Fibroblast of lung (primary cell): ENCODE data around the gene KBTBD13. TPM values are rescaled to one million over a fixed set of nuclear protein-coding genes. Genes with fewer than 3 reads are reported as not detected.
A peak's percentile ranks its signal among the peaks of the same experiment; 100 is the strongest.

Source experiments
- DNase-seq, 2 donors: peaks; one replicate each; pipeline versions ENCODE4 v3.0.0 to v3.0.0-alpha.2; 2010; ENCODE audit warnings: low read depth in 2 of 2
- H2AFZ ChIP-seq: 2 replicates; pipeline ENCODE4 v1.5.1; 2012; ENCODE audit warnings: low read length, control low read depth, inconsistent platforms
- H3K27ac ChIP-seq: 2 replicates; pipeline ENCODE4 v1.5.1; 2011; ENCODE audit warnings: low read length, control low read depth; ENCODE audit not compliant: insufficient read depth
- H3K27me3 ChIP-seq: 2 replicates; pipeline ENCODE4 v1.5.1; 2011; ENCODE audit warnings: mild to moderate bottlenecking, low read length; ENCODE audit not compliant: control insufficient read depth, insufficient read depth
- H3K36me3 ChIP-seq: 2 replicates; pipeline ENCODE4 v1.5.1; 2011; ENCODE audit warnings: low read length; ENCODE audit not compliant: control insufficient read depth, insufficient read depth
- H3K4me1 ChIP-seq: 2 replicates; pipeline ENCODE4 v1.5.1; 2011; ENCODE audit warnings: low read length; ENCODE audit not compliant: control insufficient read depth, insufficient read depth; ENCODE audit errors: extremely low read depth
- H3K4me2 ChIP-seq: 2 replicates; pipeline ENCODE4 v1.5.1; 2011; ENCODE audit warnings: low read length, control low read depth; ENCODE audit not compliant: insufficient read depth; ENCODE audit errors: extremely low read depth
- H3K4me3 ChIP-seq, 4 experiments: fragments of 200-600 bp in 1 of 4; sonication (generic) in 1 of 4; replicated peaks in 1 of 4; 2 replicates each; pipeline ENCODE4 v1.5.1; 2011 to 2016; ENCODE audit warnings: low read length in 4 of 4, low read depth in 3 of 4, mild to moderate bottlenecking in 3 of 4, control low read depth in 2 of 4, inconsistent platforms in 1 of 4, mixed read lengths in 1 of 4; ENCODE audit not compliant: insufficient read depth in 1 of 4; ENCODE audit errors: control extremely low read depth in 1 of 4
- H3K79me2 ChIP-seq: 2 replicates; pipeline ENCODE4 v1.5.1; 2012; ENCODE audit warnings: mild to moderate bottlenecking, low read length, inconsistent platforms; ENCODE audit not compliant: control insufficient read depth, insufficient read depth
- H3K9ac ChIP-seq: 2 replicates; pipeline ENCODE4 v1.5.1; 2011; ENCODE audit warnings: mild to moderate bottlenecking, low read length, control low read depth; ENCODE audit not compliant: insufficient read depth
- H3K9me3 ChIP-seq: 2 replicates; pipeline ENCODE4 v1.5.1; 2012; ENCODE audit warnings: low read depth, low read length; ENCODE audit not compliant: control insufficient read depth, insufficient read depth
- H4K20me1 ChIP-seq: 2 replicates; pipeline ENCODE4 v1.5.1; 2011; ENCODE audit warnings: low read length; ENCODE audit not compliant: control insufficient read depth, insufficient read depth; ENCODE audit errors: extremely low read depth
- EZH2 ChIP-seq: IDR thresholded peaks from 2 replicates; pipeline ENCODE4 v1.5.1; 2012; ENCODE audit warnings: low read length, control low read depth, mild to moderate bottlenecking; ENCODE audit errors: missing control alignments
- polyA minus RNA-seq: library from RNA; depleted of rRNA, polyadenylated mRNA; stranded (reverse); fragments of >200 nt; gene quantifications from 2 replicates; pipeline ENCODE4 v1.2.3, GENCODE V29; 2011; ENCODE audit warnings: low replicate concordance
- polyA plus RNA-seq, 2 donors: library from polyadenylated mRNA; depleted of rRNA in 1 of 2; stranded (reverse) in 1 of 2; unstranded in 1 of 2; fragments of >200 nt; gene quantifications; 2 replicates each; pipeline ENCODE4 v1.2.1, GENCODE V29; 2011 to 2012; ENCODE audit warnings: missing spikeins in 1 of 2
- total RNA-seq: library from RNA; depleted of rRNA; stranded (reverse); fragments of >200 nt; gene quantifications from 2 replicates; pipeline ENCODE4 v1.2.1, GENCODE V29; 2014
- TF ChIP-seq, protein P1 (sequence below), 2 donors: IDR thresholded peaks in 1 of 2; conservative IDR thresholded peaks in 1 of 2; 1 replicate in 1 of 2; 2 replicates in 1 of 2; pipeline ENCODE4 v1.5.1; 2011 to 2012; ENCODE audit warnings: low read length in 2 of 2, control low read depth in 1 of 2, inconsistent platforms in 1 of 2, low read depth in 1 of 2, mild to moderate bottlenecking in 1 of 2

The KBTBD13 gene
- total RNA-seq = not detected in 2 replicates
- 0.02 TPM in 1 of 2 replicates, not detected in the other for polyA plus RNA-seq
- not detected in 2 replicates for polyA plus RNA-seq (2012)
- not detected in 2 replicates for polyA minus RNA-seq

DNA sequence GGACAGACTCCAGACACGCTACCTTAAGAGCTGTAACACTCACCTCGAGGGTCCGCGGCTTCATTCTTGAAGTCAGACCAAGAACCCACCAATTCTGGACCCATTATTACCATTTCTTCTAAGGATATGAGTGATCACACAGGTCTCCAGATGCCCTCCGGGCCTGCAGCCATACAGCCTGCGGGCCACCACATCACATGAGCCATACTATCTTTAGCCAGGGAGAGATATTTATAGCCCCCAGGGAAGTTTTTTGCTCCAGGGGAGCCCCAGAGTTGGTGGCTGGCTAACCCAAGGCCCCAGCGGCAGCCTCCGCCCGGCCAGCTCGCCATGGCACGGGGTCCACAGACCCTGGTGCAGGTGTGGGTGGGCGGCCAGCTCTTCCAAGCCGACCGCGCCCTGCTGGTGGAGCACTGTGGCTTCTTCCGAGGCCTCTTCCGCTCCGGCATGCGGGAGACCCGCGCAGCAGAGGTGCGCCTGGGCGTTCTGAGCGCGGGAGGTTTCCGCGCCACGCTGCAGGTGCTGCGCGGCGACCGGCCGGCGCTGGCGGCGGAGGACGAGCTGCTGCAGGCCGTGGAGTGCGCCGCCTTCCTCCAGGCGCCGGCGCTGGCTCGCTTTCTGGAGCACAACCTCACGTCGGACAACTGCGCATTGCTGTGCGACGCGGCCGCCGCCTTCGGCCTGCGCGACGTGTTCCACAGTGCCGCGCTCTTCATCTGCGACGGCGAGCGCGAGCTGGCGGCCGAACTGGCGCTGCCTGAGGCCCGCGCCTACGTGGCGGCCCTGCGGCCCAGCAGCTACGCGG is at the start of gene KBTBD13:
TSS of gene KBTBD13 (plus strand) at position 261 of the 805 bp plus-strand sequence. CDS start at position 331, 70 bp downstream.
- no peaks in the 10 kb centered on the region for H3K79me2 ChIP-seq
- H4K20me1 ChIP-seq = no peaks in the 10 kb centered on the region
- no peak within 1 kb of the TSS for H3K4me3 ChIP-seq
- no peak within 1 kb of the TSS for H3K4me2 ChIP-seq
- H3K9me3 ChIP-seq = no peaks in the 10 kb centered on the region
- DNase-seq = no peak
- H3K27ac ChIP-seq = no peak within 1 kb of the TSS
- peaks cover 2% of the 10 kb centered on the region for H3K27me3 ChIP-seq
- H3K9ac ChIP-seq = no peak within 1 kb of the TSS
- peaks cover 5% of the 10 kb centered on the region for H3K4me1 ChIP-seq
- no peaks in the 10 kb centered on the region for H3K36me3 ChIP-seq
- TF ChIP-seq, protein P1, sequence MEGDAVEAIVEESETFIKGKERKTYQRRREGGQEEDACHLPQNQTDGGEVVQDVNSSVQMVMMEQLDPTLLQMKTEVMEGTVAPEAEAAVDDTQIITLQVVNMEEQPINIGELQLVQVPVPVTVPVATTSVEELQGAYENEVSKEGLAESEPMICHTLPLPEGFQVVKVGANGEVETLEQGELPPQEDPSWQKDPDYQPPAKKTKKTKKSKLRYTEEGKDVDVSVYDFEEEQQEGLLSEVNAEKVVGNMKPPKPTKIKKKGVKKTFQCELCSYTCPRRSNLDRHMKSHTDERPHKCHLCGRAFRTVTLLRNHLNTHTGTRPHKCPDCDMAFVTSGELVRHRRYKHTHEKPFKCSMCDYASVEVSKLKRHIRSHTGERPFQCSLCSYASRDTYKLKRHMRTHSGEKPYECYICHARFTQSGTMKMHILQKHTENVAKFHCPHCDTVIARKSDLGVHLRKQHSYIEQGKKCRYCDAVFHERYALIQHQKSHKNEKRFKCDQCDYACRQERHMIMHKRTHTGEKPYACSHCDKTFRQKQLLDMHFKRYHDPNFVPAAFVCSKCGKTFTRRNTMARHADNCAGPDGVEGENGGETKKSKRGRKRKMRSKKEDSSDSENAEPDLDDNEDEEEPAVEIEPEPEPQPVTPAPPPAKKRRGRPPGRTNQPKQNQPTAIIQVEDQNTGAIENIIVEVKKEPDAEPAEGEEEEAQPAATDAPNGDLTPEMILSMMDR (conservative IDR thresholded peaks at IDR 0.05 in 1 of 2, IDR thresholded peaks at IDR 0.05 in 1 of 2; ENCODE audit: low read depth in 1 of 2, low read length in 2 of 2) = no peak
- TF ChIP-seq EZH2 = no peak
- no peak within 1 kb of the TSS for H2AFZ ChIP-seq

DNA sequence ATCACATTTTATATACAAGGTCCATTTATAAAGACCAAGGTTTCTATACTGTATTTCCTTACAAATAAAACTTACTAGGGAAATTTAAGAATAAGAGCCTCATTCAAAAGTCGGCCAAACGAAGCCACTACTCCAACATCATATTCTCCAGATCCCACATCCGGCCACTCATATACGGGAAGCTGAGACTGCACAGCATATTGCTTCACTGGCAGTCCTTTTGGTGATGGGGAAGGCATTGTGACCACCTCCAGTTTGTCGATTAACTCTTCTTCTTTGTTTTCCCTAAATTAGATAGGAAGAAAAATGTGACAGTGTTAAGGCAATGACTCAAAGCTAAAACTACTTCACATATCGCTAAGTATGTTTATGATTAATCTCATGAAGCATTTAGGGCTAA is 49.8 kb upstream of the KBTBD13 start:
- H3K9ac ChIP-seq = no peak overlapping the region
- no peak for TF ChIP-seq EZH2
- TF ChIP-seq, protein P1 (conservative IDR thresholded peaks at IDR 0.05 in 1 of 2, IDR thresholded peaks at IDR 0.05 in 1 of 2; ENCODE audit: low read depth in 1 of 2, low read length in 2 of 2) = no peak
- peaks cover 2% of the 10 kb centered on the region for H3K36me3 ChIP-seq
- H3K9me3 ChIP-seq = no peaks in the 10 kb centered on the region
- H3K79me2 ChIP-seq = peaks cover 10% of the 10 kb centered on the region
- H3K4me3 ChIP-seq = no peak overlapping the region
- no peaks in the 10 kb centered on the region for H3K27me3 ChIP-seq
- no peaks in the 10 kb centered on the region for H4K20me1 ChIP-seq
- no peak overlapping the region for H2AFZ ChIP-seq
- H3K4me1 ChIP-seq = no peaks in the 10 kb centered on the region
- no peak overlapping the region for H3K4me2 ChIP-seq
- H3K27ac ChIP-seq = no peak overlapping the region
- no peak for DNase-seq

DNA sequence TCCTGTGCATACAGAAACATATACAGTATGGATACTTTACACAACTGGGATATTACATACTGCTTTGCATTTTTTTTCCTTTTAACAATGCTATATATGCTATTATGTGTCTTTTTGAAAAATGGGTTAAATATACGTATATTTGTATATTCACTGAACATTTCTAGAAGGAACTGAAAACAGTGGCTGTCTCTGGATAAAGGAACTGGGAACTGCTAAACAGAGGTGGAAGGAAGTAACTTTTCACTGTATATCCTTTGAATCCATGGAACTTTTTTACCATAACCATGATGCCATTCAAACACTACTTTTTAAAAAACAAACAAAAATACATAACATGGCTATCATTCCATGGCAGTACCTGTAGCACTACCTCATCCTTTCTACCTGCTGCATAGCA is 49.0 kb upstream of the KBTBD13 start:
- no peaks in the 10 kb centered on the region for H4K20me1 ChIP-seq
- H3K79me2 ChIP-seq = peaks cover 10% of the 10 kb centered on the region
- peak overlapping the region; percentile 26 for H3K4me2 ChIP-seq
- H3K9ac ChIP-seq = no peak overlapping the region
- no peaks in the 10 kb centered on the region for H3K27me3 ChIP-seq
- DNase-seq = no peak
- no peaks in the 10 kb centered on the region for H3K9me3 ChIP-seq
- no peak overlapping the region for H2AFZ ChIP-seq
- TF ChIP-seq, protein P1 (conservative IDR thresholded peaks at IDR 0.05 in 1 of 2, IDR thresholded peaks at IDR 0.05 in 1 of 2; ENCODE audit: low read depth in 1 of 2, low read length in 2 of 2) = no peak
- TF ChIP-seq EZH2 = no peak
- H3K4me3 ChIP-seq = peak overlapping the region in 2 of 4 experiments; percentile 71 to 94
- H3K4me1 ChIP-seq = no peaks in the 10 kb centered on the region
- H3K27ac ChIP-seq = no peak overlapping the region
- peaks cover 2% of the 10 kb centered on the region for H3K36me3 ChIP-seq
